ENCODE results near the gene SH2D6.

Gene SH2D6

GRCh38 chr2:85420536-85421259, 2.2 kb downstream of the SH2D6 start:
- peak overlapping the region; percentile 56 for H3K4me2 ChIP-seq (ENCODE audit: low read depth, low read length, poor library complexity, severe bottlenecking)
- peaks cover 9% of the 10 kb centered on the region; the same call in 1 of the 2 replicates for H3F3A ChIP-seq (ENCODE audit: insufficient read depth)
- peak overlapping the region; percentile 19; the same call in 1 of the 2 replicates for H3K9ac ChIP-seq (ENCODE audit: low read length)
- no peaks in the 10 kb centered on the region for H4K20me1 ChIP-seq (ENCODE audit: low read depth, low read length)
- peak overlapping the region; percentile 11 for H3K4me3 ChIP-seq (ENCODE audit: insufficient read depth, low read length, poor library complexity, severe bottlenecking)
- H3K9me2 ChIP-seq (replicated peaks; ENCODE audit: insufficient read depth, low read length), result no peaks in the 10 kb centered on the region
- H3K79me2 ChIP-seq (ENCODE audit: insufficient read depth, low read length), result no peaks in the 10 kb centered on the region
- TF ChIP-seq CTCF (IDR thresholded peaks at IDR 0.05; ENCODE audit: insufficient read depth, low read length, poor library complexity, severe bottlenecking) (peak; percentile 97), EZH2phosphoT487 (conservative IDR thresholded peaks at IDR 0.05; ENCODE audit: low read length) (no peak)
- H3K27me3 ChIP-seq (ENCODE audit: low read length), result no peaks in the 10 kb centered on the region
- H3K9me3 ChIP-seq (ENCODE audit: insufficient read depth, low read length), result no peaks in the 10 kb centered on the region
- no peak overlapping the region for H3K27ac ChIP-seq (ENCODE audit: low read depth, low read length)
- peak overlapping the region; percentile 98 for H2AFZ ChIP-seq (ENCODE audit: low read depth, low read length, severe bottlenecking)
- no peaks in the 10 kb centered on the region for H3K36me3 ChIP-seq (ENCODE audit: low read length)

GRCh38 chr2:85421260-85422071, 3.0 kb downstream of the SH2D6 start:
- Histone ChIP-seq H3K9ac (ENCODE audit: low read length) (no peak overlapping the region), H3K27me3 (ENCODE audit: low read length) (no peaks in the 10 kb centered on the region), H3K79me2 (ENCODE audit: insufficient read depth, low read length) (no peaks in the 10 kb centered on the region), H4K20me1 (ENCODE audit: low read depth, low read length) (no peaks in the 10 kb centered on the region), H3K4me2 (ENCODE audit: low read depth, low read length, poor library complexity, severe bottlenecking) (no peak overlapping the region), H3K27ac (ENCODE audit: low read depth, low read length) (no peak overlapping the region), H2AFZ (ENCODE audit: low read depth, low read length, severe bottlenecking) (peak overlapping the region; percentile 98), H3K9me3 (ENCODE audit: insufficient read depth, low read length) (no peaks in the 10 kb centered on the region), H3F3A (ENCODE audit: insufficient read depth) (peaks cover 9% of the 10 kb centered on the region; the same call in 1 of the 2 replicates), H3K9me2 (replicated peaks; ENCODE audit: insufficient read depth, low read length) (no peaks in the 10 kb centered on the region), H3K4me3 (ENCODE audit: insufficient read depth, low read length, poor library complexity, severe bottlenecking) (no peak overlapping the region), H3K36me3 (ENCODE audit: low read length) (no peaks in the 10 kb centered on the region)
- TF ChIP-seq CTCF (IDR thresholded peaks at IDR 0.05; ENCODE audit: insufficient read depth, low read length, poor library complexity, severe bottlenecking) (no peak), EZH2phosphoT487 (conservative IDR thresholded peaks at IDR 0.05; ENCODE audit: low read length) (no peak)

- H4K20me1 ChIP-seq (ENCODE audit: low read depth, low read length), result no peaks in the 10 kb centered on the region
- no peak overlapping the region for H3K4me3 ChIP-seq (ENCODE audit: insufficient read depth, low read length, poor library complexity, severe bottlenecking)
- H3F3A ChIP-seq (ENCODE audit: insufficient read depth), result peaks cover 9% of the 10 kb centered on the region; the same call in 1 of the 2 replicates
- TF ChIP-seq CTCF (IDR thresholded peaks at IDR 0.05; ENCODE audit: insufficient read depth, low read length, poor library complexity, severe bottlenecking), result no peak
- TF ChIP-seq EZH2phosphoT487 (conservative IDR thresholded peaks at IDR 0.05; ENCODE audit: low read length), result no peak
- no peaks in the 10 kb centered on the region for H3K9me2 ChIP-seq (replicated peaks; ENCODE audit: insufficient read depth, low read length)
- no peaks in the 10 kb centered on the region for H3K9me3 ChIP-seq (ENCODE audit: insufficient read depth, low read length)
- H3K27me3 ChIP-seq (ENCODE audit: low read length), result no peaks in the 10 kb centered on the region
- H3K36me3 ChIP-seq (ENCODE audit: low read length), result no peaks in the 10 kb centered on the region
- H2AFZ ChIP-seq (ENCODE audit: low read depth, low read length, severe bottlenecking), result no peak overlapping the region
- no peaks in the 10 kb centered on the region for H3K79me2 ChIP-seq (ENCODE audit: insufficient read depth, low read length)
- no peak overlapping the region for H3K27ac ChIP-seq (ENCODE audit: low read depth, low read length)
- H3K4me2 ChIP-seq (ENCODE audit: low read depth, low read length, poor library complexity, severe bottlenecking), result no peak overlapping the region
- no peak overlapping the region for H3K9ac ChIP-seq (ENCODE audit: low read length)
Observed at GRCh38 chr2:85422072-85422457, 3.6 kb downstream of the SH2D6 start.

All from SU-DHL-6 (cell line).